H1 (cell line): ENCODE measurements around the gene NFKB1.

Experiments used
- BACH1 ChIP-seq: IDR thresholded peaks from 2 replicates; pipeline ENCODE4 v1.6.1; 2012; ENCODE audit warnings: low read length, improper control_type of control experiment
- CHD2 ChIP-seq: IDR thresholded peaks from 2 replicates; pipeline ENCODE4 v1.6.1; 2012; ENCODE audit warnings: low read length, improper control_type of control experiment
- CTCF ChIP-seq, 3 experiments: IDR thresholded peaks; 1 replicate in 2 of 3; 2 replicates in 1 of 3; pipeline versions ENCODE4 v1.5.1 to v1.6.1; 2011; ENCODE audit warnings: low read length in 3 of 3, mild to moderate bottlenecking in 3 of 3, inconsistent platforms in 2 of 3, low read depth in 1 of 3, moderate library complexity in 1 of 3; ENCODE audit not compliant: insufficient read depth in 1 of 3; ENCODE audit errors: control extremely low read depth in 1 of 3
- EZH2 ChIP-seq: fragments of 200-600 bp; sonication (generic); IDR thresholded peaks from 2 replicates; pipeline ENCODE4 v1.7.1; 2012; ENCODE audit warnings: low read depth, mild to moderate bottlenecking, moderate library complexity, low read length, inconsistent platforms; ENCODE audit not compliant: severe bottlenecking
- GABPA ChIP-seq: IDR thresholded peaks from 2 replicates; pipeline ENCODE4 v1.6.1; 2011; ENCODE audit warnings: mild to moderate bottlenecking, low read length, moderate library complexity, borderline replicate concordance; ENCODE audit not compliant: insufficient read depth
- GTF2F1 ChIP-seq: IDR thresholded peaks from 2 replicates; pipeline ENCODE4 v1.6.1; 2012; ENCODE audit warnings: low read depth, low read length, improper control_type of control experiment, borderline replicate concordance
- JUND ChIP-seq: IDR thresholded peaks from 2 replicates; pipeline ENCODE4 v1.6.1; 2011; ENCODE audit warnings: mild to moderate bottlenecking, improper control_type of control experiment, low read length
- POLR2A ChIP-seq, 2 experiments: IDR thresholded peaks; 1 replicate in 1 of 2; 2 replicates in 1 of 2; pipeline ENCODE4 v1.6.1; 2011; ENCODE audit warnings: low read depth in 2 of 2, low read length in 2 of 2, mild to moderate bottlenecking in 2 of 2; ENCODE audit errors: control extremely low read depth in 1 of 2
- RNF2 ChIP-seq: fragments of 200-900, 300-1000 bp; sonication (generic); IDR thresholded peaks from 2 replicates; pipeline ENCODE4 v1.7.1; 2016; ENCODE audit warnings: borderline replicate concordance, low read depth, mild to moderate bottlenecking, antibody characterized with exemption, low read length; ENCODE audit not compliant: poor library complexity, severe bottlenecking; ENCODE audit errors: missing control alignments
- SIN3A ChIP-seq, 2 experiments: IDR thresholded peaks in 1 of 2; conservative IDR thresholded peaks in 1 of 2; 2 replicates each; pipeline ENCODE4 v1.6.1; 2011 to 2012; ENCODE audit warnings: low read length in 2 of 2, improper control_type of control experiment in 1 of 2, low read depth in 1 of 2, mild to moderate bottlenecking in 1 of 2
- SP4 ChIP-seq: IDR thresholded peaks from 2 replicates; pipeline ENCODE4 v1.6.1; 2012; ENCODE audit warnings: low read length, inconsistent platforms
- TCF12 ChIP-seq: IDR thresholded peaks from 2 replicates; pipeline ENCODE4 v1.6.1; 2011; ENCODE audit warnings: low read depth, mild to moderate bottlenecking, low read length
- YY1 ChIP-seq: IDR thresholded peaks from 2 replicates; pipeline ENCODE4 v1.6.1; 2011; ENCODE audit warnings: low read depth, mild to moderate bottlenecking, low read length

- TF ChIP-seq TCF12 (no peak), CTCF (IDR thresholded peaks at IDR 0.05; ENCODE audit: control extremely low read depth in 1 of 3, insufficient read depth in 1 of 3, low read depth in 1 of 3, low read length in 3 of 3) (no peak), YY1 (no peak), RNF2 (no peak), SIN3A (conservative IDR thresholded peaks at IDR 0.05 in 1 of 2, IDR thresholded peaks at IDR 0.05 in 1 of 2; ENCODE audit: low read depth in 1 of 2, low read length in 2 of 2) (no peak), GTF2F1 (no peak), POLR2A (IDR thresholded peaks at IDR 0.05; ENCODE audit: control extremely low read depth in 1 of 2, low read depth in 2 of 2, low read length in 2 of 2) (no peak), SP4 (no peak), JUND (no peak), GABPA (no peak), BACH1 (no peak), EZH2 (no peak), CHD2 (no peak)
Measured at GRCh38 chr4:102629673-102630072, 128.5 kb downstream of the NFKB1 start.
